Cardiac muscle cell (in vitro differentiated cells and primary cell): Measurements from ENCODE around the gene KCNE4. TPM values are rescaled to one million over a fixed set of nuclear protein-coding genes. Genes with fewer than 3 reads are reported as not detected.
A peak's percentile ranks its signal among the peaks of the same experiment; 100 is the strongest.
"Not testable (repeated sequence)": the region's sequence is repeated elsewhere in the genome, so short reads cannot be mapped to it uniquely, and the experiment has no call there.

ENCODE experiments used
- DNase-seq, 2 donors: peaks; one replicate each; pipeline versions ENCODE4 v3.0.0 to v3.0.0-alpha.2; 2010 to 2017; ENCODE audit warnings: low read depth in 1 of 2, low spot score in 1 of 2
- H3K27ac ChIP-seq: fragments of 200-600 bp; sonication (generic); 2 replicates; pipeline ENCODE4 v1.5.1; 2016
- H3K27me3 ChIP-seq: fragments of 200-600 bp; sonication (generic); 2 replicates; pipeline ENCODE4 v1.6.0; 2016; ENCODE audit warnings: control low read depth
- H3K36me3 ChIP-seq: fragments of 200-600 bp; sonication (generic); 2 replicates; pipeline ENCODE4 v1.5.1; 2016; ENCODE audit warnings: control low read depth
- H3K4me1 ChIP-seq: fragments of 200-600 bp; sonication (generic); 2 replicates; pipeline ENCODE4 v1.8.1; 2017; ENCODE audit warnings: low read depth, mild to moderate bottlenecking, mixed run types
- H3K4me3 ChIP-seq: fragments of 200-600 bp; sonication (generic); 2 replicates; pipeline ENCODE4 v1.5.1; 2016; ENCODE audit warnings: mild to moderate bottlenecking
- H3K9me3 ChIP-seq: fragments of 200-600 bp; sonication (generic); 2 replicates; pipeline ENCODE4 v1.5.1; 2017; ENCODE audit warnings: low read depth, mild to moderate bottlenecking, control low read depth
- CTCF ChIP-seq: IDR thresholded peaks from 2 replicates; pipeline ENCODE4 v1.5.1; 2012; ENCODE audit warnings: low read depth, mild to moderate bottlenecking, low read length
- polyA plus RNA-seq: library from polyadenylated mRNA; unstranded; fragments of >200 nt; fragmentation: Nextera tagmentation; extraction: Ambion mirVana; gene quantifications from 2 replicates; pipeline ENCODE4 v1.2.1, GENCODE V29; 2016
- total RNA-seq: library from RNA; depleted of rRNA; stranded (reverse); fragments of >200 nt; gene quantifications from 2 replicates; pipeline ENCODE4 v1.2.3, GENCODE V29; 2016

The KCNE4 gene
- total and polyA plus RNA-seq, 2 experiments from 2014 or later = 0.12 to 0.71 TPM

- no peaks in the 10 kb centered on the region for H3K4me1 ChIP-seq
- H3K27me3 ChIP-seq = no peaks in the 10 kb centered on the region
- no peak for DNase-seq
- no peaks in the 10 kb centered on the region for H3K9me3 ChIP-seq
- no peaks in the 10 kb centered on the region for H3K36me3 ChIP-seq
- no peak overlapping the region for H3K4me3 ChIP-seq
- no peak for TF ChIP-seq CTCF
- no peak overlapping the region for H3K27ac ChIP-seq
These were observed 26.5 kb downstream of the KCNE4 start for GRCh38 chr2:223078482-223078881.

- H3K4me3 ChIP-seq = no peak overlapping the region
- H3K4me1 ChIP-seq = no peaks in the 10 kb centered on the region
- H3K27me3 ChIP-seq = no peaks in the 10 kb centered on the region
- H3K27ac ChIP-seq = no peak overlapping the region
- H3K9me3 ChIP-seq = no peaks in the 10 kb centered on the region
- DNase-seq = no peak
- no peaks in the 10 kb centered on the region for H3K36me3 ChIP-seq
- TF ChIP-seq CTCF = no peak
These were observed 27.4 kb downstream of the KCNE4 start for GRCh38 chr2:223079378-223079777.

GRCh38 chr2:223079925-223080324, 27.9 kb downstream of the KCNE4 start:
- H3K27ac ChIP-seq = no peak overlapping the region
- H3K4me1 ChIP-seq = no peaks in the 10 kb centered on the region
- no peak for DNase-seq
- TF ChIP-seq CTCF = no peak
- no peaks in the 10 kb centered on the region for H3K36me3 ChIP-seq
- no peak overlapping the region for H3K4me3 ChIP-seq
- no peaks in the 10 kb centered on the region for H3K27me3 ChIP-seq
- H3K9me3 ChIP-seq = no peaks in the 10 kb centered on the region

- H3K36me3 ChIP-seq, H3K27ac ChIP-seq, H3K9me3 ChIP-seq, H3K4me3 ChIP-seq, DNase-seq, H3K27me3 ChIP-seq, H3K4me1 ChIP-seq: not testable (repeated sequence)
These were observed 28.9 kb downstream of the KCNE4 start for GRCh38 chr2:223080790-223081360.

GRCh38 chr2:223081789-223082188, 29.8 kb downstream of the KCNE4 start:
- Histone ChIP-seq H3K9me3 (no peaks in the 10 kb centered on the region), H3K36me3 (no peaks in the 10 kb centered on the region)
- no peak for TF ChIP-seq CTCF

GRCh38 chr2:223082706-223083105, 30.7 kb downstream of the KCNE4 start:
- Histone ChIP-seq H3K4me3 (no peak overlapping the region), H3K36me3 (no peaks in the 10 kb centered on the region), H3K9me3 (no peaks in the 10 kb centered on the region), H3K27ac (no peak overlapping the region), H3K4me1 (no peaks in the 10 kb centered on the region), H3K27me3 (no peaks in the 10 kb centered on the region)
- no peak for TF ChIP-seq CTCF
- DNase-seq = no peak

More at GRCh38 chr2:223081789-223082188, 29.8 kb downstream of the KCNE4 start:
- Histone ChIP-seq H3K27me3 (no peaks in the 10 kb centered on the region), H3K4me1 (no peaks in the 10 kb centered on the region), H3K4me3 (no peak overlapping the region), H3K27ac (no peak overlapping the region)
- peak in 1 of 2 donors; percentile 50 for DNase-seq
